ENCODE results near the gene DFFA.

DFFA gene

GRCh38 chr1:10457875-10458274 lies 14.5 kb downstream of the DFFA start:
- TF ChIP-seq SIN3A (IDR thresholded peaks at IDR 0.05; ENCODE audit: borderline replicate concordance, insufficient read depth, low read length) (no peak), POLR2AphosphoS5 (IDR thresholded peaks at IDR 0.05; ENCODE audit: low read depth, low read length) (peak; percentile 28; the same call in 1 of the 2 replicates), FOXP2 (optimal IDR thresholded peaks at IDR 0.05; ENCODE audit: borderline replicate concordance, extremely low read depth, extremely low read length, insufficient read depth) (no peak)

- TF ChIP-seq FOXP2 (optimal IDR thresholded peaks at IDR 0.05; ENCODE audit: borderline replicate concordance, extremely low read depth, extremely low read length, insufficient read depth) (no peak), SIN3A (IDR thresholded peaks at IDR 0.05; ENCODE audit: borderline replicate concordance, insufficient read depth, low read length) (no peak), POLR2AphosphoS5 (IDR thresholded peaks at IDR 0.05; ENCODE audit: low read depth, low read length) (no peak), TAF1 (IDR thresholded peaks at IDR 0.05; ENCODE audit: borderline replicate concordance, insufficient read depth, low read length) (no peak)
- TF ChIP-seq, protein P1, sequence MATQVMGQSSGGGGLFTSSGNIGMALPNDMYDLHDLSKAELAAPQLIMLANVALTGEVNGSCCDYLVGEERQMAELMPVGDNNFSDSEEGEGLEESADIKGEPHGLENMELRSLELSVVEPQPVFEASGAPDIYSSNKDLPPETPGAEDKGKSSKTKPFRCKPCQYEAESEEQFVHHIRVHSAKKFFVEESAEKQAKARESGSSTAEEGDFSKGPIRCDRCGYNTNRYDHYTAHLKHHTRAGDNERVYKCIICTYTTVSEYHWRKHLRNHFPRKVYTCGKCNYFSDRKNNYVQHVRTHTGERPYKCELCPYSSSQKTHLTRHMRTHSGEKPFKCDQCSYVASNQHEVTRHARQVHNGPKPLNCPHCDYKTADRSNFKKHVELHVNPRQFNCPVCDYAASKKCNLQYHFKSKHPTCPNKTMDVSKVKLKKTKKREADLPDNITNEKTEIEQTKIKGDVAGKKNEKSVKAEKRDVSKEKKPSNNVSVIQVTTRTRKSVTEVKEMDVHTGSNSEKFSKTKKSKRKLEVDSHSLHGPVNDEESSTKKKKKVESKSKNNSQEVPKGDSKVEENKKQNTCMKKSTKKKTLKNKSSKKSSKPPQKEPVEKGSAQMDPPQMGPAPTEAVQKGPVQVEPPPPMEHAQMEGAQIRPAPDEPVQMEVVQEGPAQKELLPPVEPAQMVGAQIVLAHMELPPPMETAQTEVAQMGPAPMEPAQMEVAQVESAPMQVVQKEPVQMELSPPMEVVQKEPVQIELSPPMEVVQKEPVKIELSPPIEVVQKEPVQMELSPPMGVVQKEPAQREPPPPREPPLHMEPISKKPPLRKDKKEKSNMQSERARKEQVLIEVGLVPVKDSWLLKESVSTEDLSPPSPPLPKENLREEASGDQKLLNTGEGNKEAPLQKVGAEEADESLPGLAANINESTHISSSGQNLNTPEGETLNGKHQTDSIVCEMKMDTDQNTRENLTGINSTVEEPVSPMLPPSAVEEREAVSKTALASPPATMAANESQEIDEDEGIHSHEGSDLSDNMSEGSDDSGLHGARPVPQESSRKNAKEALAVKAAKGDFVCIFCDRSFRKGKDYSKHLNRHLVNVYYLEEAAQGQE (IDR thresholded peaks at IDR 0.05; ENCODE audit: insufficient read depth in 1 of 2, low read depth in 2 of 2, low read length in 2 of 2), result no peak
Observed at GRCh38 chr1:10456661-10457060, 15.7 kb downstream of the DFFA start.

GRCh38 chr1:10456048-10456447 lies 16.3 kb downstream of the DFFA start:
- TF ChIP-seq POLR2AphosphoS5 (IDR thresholded peaks at IDR 0.05; ENCODE audit: low read depth, low read length) (no peak), TAF1 (IDR thresholded peaks at IDR 0.05; ENCODE audit: borderline replicate concordance, insufficient read depth, low read length) (no peak), FOXP2 (optimal IDR thresholded peaks at IDR 0.05; ENCODE audit: borderline replicate concordance, extremely low read depth, extremely low read length, insufficient read depth) (no peak), SIN3A (IDR thresholded peaks at IDR 0.05; ENCODE audit: borderline replicate concordance, insufficient read depth, low read length) (no peak)
- TF ChIP-seq, protein P1 (IDR thresholded peaks at IDR 0.05; ENCODE audit: insufficient read depth in 1 of 2, low read depth in 2 of 2, low read length in 2 of 2), result no peak

GRCh38 chr1:10451287-10451686 lies 21.0 kb downstream of the DFFA start:
- TF ChIP-seq, protein P1 (IDR thresholded peaks at IDR 0.05; ENCODE audit: insufficient read depth in 1 of 2, low read depth in 2 of 2, low read length in 2 of 2), result no peak
- TF ChIP-seq TAF1 (IDR thresholded peaks at IDR 0.05; ENCODE audit: borderline replicate concordance, insufficient read depth, low read length) (no peak), FOXP2 (optimal IDR thresholded peaks at IDR 0.05; ENCODE audit: borderline replicate concordance, extremely low read depth, extremely low read length, insufficient read depth) (no peak), SIN3A (IDR thresholded peaks at IDR 0.05; ENCODE audit: borderline replicate concordance, insufficient read depth, low read length) (no peak), POLR2AphosphoS5 (IDR thresholded peaks at IDR 0.05; ENCODE audit: low read depth, low read length) (no peak; the same call in 1 of the 2 replicates)

DNA sequence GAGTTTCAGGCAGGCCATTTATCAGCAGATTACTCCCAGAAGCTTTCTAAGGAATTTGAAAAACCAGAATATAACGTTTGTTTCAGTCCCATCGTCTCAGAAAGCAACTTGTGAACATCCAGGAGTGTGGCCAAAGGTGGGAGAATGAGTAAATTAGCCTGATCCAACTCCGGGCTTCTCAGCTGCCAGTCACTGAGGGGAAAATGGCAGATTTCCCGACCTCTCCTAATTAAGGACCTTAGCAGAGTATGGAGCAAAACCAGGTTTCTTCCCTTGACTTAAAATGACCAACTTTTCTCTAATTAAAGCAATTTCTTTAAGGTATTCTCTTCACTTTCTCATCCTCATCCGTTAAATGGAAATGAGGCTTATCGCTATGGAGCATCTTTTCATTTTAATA lies 21.5 kb downstream of the DFFA start:
- TF ChIP-seq POLR2AphosphoS5 (IDR thresholded peaks at IDR 0.05; ENCODE audit: low read depth, low read length) (no peak), TAF1 (IDR thresholded peaks at IDR 0.05; ENCODE audit: borderline replicate concordance, insufficient read depth, low read length) (no peak)

- TF ChIP-seq, protein P1 (IDR thresholded peaks at IDR 0.05; ENCODE audit: insufficient read depth in 1 of 2, low read depth in 2 of 2, low read length in 2 of 2), result no peak
- TF ChIP-seq FOXP2 (optimal IDR thresholded peaks at IDR 0.05; ENCODE audit: borderline replicate concordance, extremely low read depth, extremely low read length, insufficient read depth), result no peak
- no peak for TF ChIP-seq POLR2AphosphoS5 (IDR thresholded peaks at IDR 0.05; ENCODE audit: low read depth, low read length)
- no peak for TF ChIP-seq TAF1 (IDR thresholded peaks at IDR 0.05; ENCODE audit: borderline replicate concordance, insufficient read depth, low read length)
- TF ChIP-seq SIN3A (IDR thresholded peaks at IDR 0.05; ENCODE audit: borderline replicate concordance, insufficient read depth, low read length), result no peak
Observed at GRCh38 chr1:10450156-10450814, 22.0 kb downstream of the DFFA start.

All from PFSK-1 (cell line).